IMR-90 (cell line): ENCODE data around the gene ZSCAN10. TPM values are rescaled to one million over a fixed set of nuclear protein-coding genes. Genes with fewer than 3 reads are reported as not detected.

Experiments
- ATAC-seq: fragments of 200-7000 bp; cut with Tn5 transposase; 2 replicates; pipeline ENCODE4 v1.9.1; 2020; ENCODE audit warnings: low read depth, mild to moderate bottlenecking, moderate library complexity
- BruUV-seq: library from RNA; stranded (reverse); fragments of 400-500 nt; replicated peaks from 2 replicates; lab custom pipeline; 2021; lab: Mats Ljungman, UMichigan
- CTCF ChIA-PET: fragments of 300-600 bp; formaldehyde crosslinking; extraction: SDS; loops from one replicate; lab custom pipeline; 2021; ENCODE audit warnings: antibody characterized with exemption; lab: Yijun Ruan, JAX
- POLR2A ChIA-PET: fragments of 300-600 bp; sonication (Branson Sonifier 250); formaldehyde crosslinking; loops from one replicate; lab custom pipeline; 2022; ENCODE audit warnings: antibody characterized with exemption; ENCODE audit not compliant: unreplicated experiment; lab: Charles Lee
- DNase-seq: peaks from one replicate; pipeline ENCODE4 v3.0.0; 2013
- H2AFZ ChIP-seq: replicated peaks from 2 replicates; pipeline ENCODE3; 2013; ENCODE audit warnings: low read length, mild to moderate bottlenecking; ENCODE audit not compliant: poor library complexity
- H2AK5ac ChIP-seq: 2 replicates; pipeline ENCODE4 v1.6.1; 2013; ENCODE audit warnings: low read depth, low read length, inconsistent platforms
- H2AK9ac ChIP-seq: replicated peaks from 2 replicates; pipeline ENCODE3; 2013; ENCODE audit warnings: mild to moderate bottlenecking, low read depth, low read length, moderate library complexity; ENCODE audit not compliant: poor library complexity
- H2BK120ac ChIP-seq: 2 replicates; pipeline ENCODE4 v1.6.1; 2013; ENCODE audit warnings: low read depth, low read length, inconsistent platforms
- H2BK15ac ChIP-seq: 3 replicates; pipeline ENCODE4 v1.6.1; 2013; ENCODE audit warnings: low read depth, low read length, inconsistent platforms
- H2BK20ac ChIP-seq: 2 replicates; pipeline ENCODE4 v1.6.1; 2013; ENCODE audit warnings: low read depth, mild to moderate bottlenecking, inconsistent platforms, low read length, moderate library complexity
- H2BK5ac ChIP-seq: 2 replicates; pipeline ENCODE4 v1.6.1; 2013; ENCODE audit warnings: mild to moderate bottlenecking, low read depth, low read length, inconsistent platforms; ENCODE audit not compliant: poor library complexity, severe bottlenecking
- H3K14ac ChIP-seq: replicated peaks from 2 replicates; pipeline ENCODE4 v1.6.1; 2013; ENCODE audit warnings: low read depth, low read length, inconsistent platforms
- H3K18ac ChIP-seq: 2 replicates; pipeline ENCODE4 v1.6.1; 2013; ENCODE audit warnings: low read depth, low read length, control low read depth
- H3K23ac ChIP-seq: 2 replicates; pipeline ENCODE4 v1.6.1; 2013; ENCODE audit warnings: low read depth, low read length, inconsistent platforms
- H3K27ac ChIP-seq: 2 replicates; pipeline ENCODE4 v1.5.1; 2013; ENCODE audit warnings: mild to moderate bottlenecking, control low read depth, low read length; ENCODE audit not compliant: insufficient read depth
- H3K27me3 ChIP-seq: 2 replicates; pipeline ENCODE4 v1.6.1; 2013; ENCODE audit warnings: low read length; ENCODE audit not compliant: control insufficient read depth, insufficient read depth
- H3K36me3 ChIP-seq: 2 replicates; pipeline ENCODE4 v1.6.1; 2013; ENCODE audit warnings: low read length, mixed read lengths; ENCODE audit not compliant: control insufficient read depth, insufficient read depth
- H3K4ac ChIP-seq: 2 replicates; pipeline ENCODE4 v1.6.1; 2013; ENCODE audit warnings: low read depth, low read length, inconsistent platforms
- H3K4me1 ChIP-seq: 2 replicates; pipeline ENCODE4 v1.6.1; 2013; ENCODE audit warnings: low read length, mixed read lengths; ENCODE audit not compliant: control insufficient read depth, insufficient read depth
- H3K4me2 ChIP-seq: 2 replicates; pipeline ENCODE4 v1.6.1; 2013; ENCODE audit warnings: low read depth, mild to moderate bottlenecking, control low read depth, low read length, moderate library complexity
- H3K4me3 ChIP-seq: 2 replicates; pipeline ENCODE4 v1.5.1; 2013; ENCODE audit warnings: low read depth, mild to moderate bottlenecking, control low read depth, low read length, moderate library complexity; ENCODE audit not compliant: insufficient read depth
- H3K56ac ChIP-seq: 2 replicates; pipeline ENCODE4 v1.6.1; 2013; ENCODE audit warnings: low read length, inconsistent platforms; ENCODE audit not compliant: insufficient read depth; ENCODE audit errors: extremely low read depth
- H3K79me1 ChIP-seq, 2 experiments: 2 replicates each; pipeline ENCODE4 v1.6.1; 2013; ENCODE audit warnings: low read length in 2 of 2, inconsistent platforms in 1 of 2, low read depth in 1 of 2
- H3K9ac ChIP-seq: 2 replicates; pipeline ENCODE4 v1.6.1; 2013; ENCODE audit warnings: low read depth, low read length, control low read depth
- H3K9me1 ChIP-seq: 2 replicates; pipeline ENCODE4 v1.6.1; 2013; ENCODE audit warnings: low read length, inconsistent platforms; ENCODE audit not compliant: insufficient read depth
- H3K9me3 ChIP-seq: 2 replicates; pipeline ENCODE4 v1.6.1; 2013; ENCODE audit warnings: low read length; ENCODE audit not compliant: control insufficient read depth, insufficient read depth
- H4K20me1 ChIP-seq: 2 replicates; pipeline ENCODE4 v1.6.1; 2013; ENCODE audit warnings: low read length, inconsistent platforms; ENCODE audit not compliant: insufficient read depth
- H4K5ac ChIP-seq: 2 replicates; pipeline ENCODE4 v1.6.1; 2013; ENCODE audit warnings: mild to moderate bottlenecking, low read depth, low read length, control low read depth
- H4K8ac ChIP-seq, 2 experiments: 2 replicates each; pipeline ENCODE4 v1.6.1; 2013; ENCODE audit warnings: low read depth in 2 of 2, low read length in 2 of 2, control low read depth in 1 of 2, inconsistent platforms in 1 of 2
- H4K91ac ChIP-seq: 2 replicates; pipeline ENCODE4 v1.6.1; 2013; ENCODE audit warnings: low read depth, low read length, inconsistent platforms; ENCODE audit not compliant: insufficient read depth
- CEBPB ChIP-seq: IDR thresholded peaks from 2 replicates; pipeline ENCODE4 v1.6.1; 2012; ENCODE audit warnings: low read depth, low read length, improper control_type of control experiment
- CHD1 ChIP-seq: IDR thresholded peaks from 2 replicates; pipeline ENCODE4 v1.6.1; 2012; ENCODE audit warnings: low read depth, low read length, improper control_type of control experiment
- ELK1 ChIP-seq: fragments of 150-350 bp; IDR thresholded peaks from 2 replicates; pipeline ENCODE4 v1.6.1; 2016; ENCODE audit warnings: low read depth, mild to moderate bottlenecking, low read length, moderate library complexity, borderline replicate concordance
- FOS ChIP-seq: fragments of 150-350 bp; IDR thresholded peaks from 2 replicates; pipeline ENCODE4 v1.6.1; 2016; ENCODE audit warnings: low read depth, low read length
- MAFK ChIP-seq: IDR thresholded peaks from 2 replicates; pipeline ENCODE4 v1.6.1; 2012; ENCODE audit warnings: low read depth, low read length, improper control_type of control experiment
- MAZ ChIP-seq: IDR thresholded peaks from 2 replicates; pipeline ENCODE4 v1.6.1; 2012; ENCODE audit warnings: low read depth, mild to moderate bottlenecking, low read length, improper control_type of control experiment, moderate library complexity, borderline replicate concordance
- MXI1 ChIP-seq: IDR thresholded peaks from 2 replicates; pipeline ENCODE4 v1.6.1; 2012; ENCODE audit warnings: low read depth, mild to moderate bottlenecking, low read length, moderate library complexity, borderline replicate concordance
- NFE2L2 ChIP-seq: fragments of 150-350 bp; IDR thresholded peaks from 2 replicates; pipeline ENCODE4 v1.6.1; 2016; ENCODE audit warnings: low read depth, mild to moderate bottlenecking, low read length
- POLR2A ChIP-seq: IDR thresholded peaks from 2 replicates; pipeline ENCODE4 v1.6.1; 2012; ENCODE audit warnings: mild to moderate bottlenecking, low read depth, low read length
- RAD21 ChIP-seq: IDR thresholded peaks from 2 replicates; pipeline ENCODE4 v1.6.1; 2012; ENCODE audit warnings: low read length, improper control_type of control experiment
- RCOR1 ChIP-seq: IDR thresholded peaks from 2 replicates; pipeline ENCODE4 v1.6.1; 2012; ENCODE audit warnings: mild to moderate bottlenecking, low read length, improper control_type of control experiment; ENCODE audit not compliant: insufficient replicate concordance
- RFX5 ChIP-seq: IDR thresholded peaks from 2 replicates; pipeline ENCODE4 v1.8.0; 2012; ENCODE audit warnings: low read depth, mild to moderate bottlenecking, low read length, moderate library complexity
- SMC3 ChIP-seq: fragments of 150-350 bp; IDR thresholded peaks from 2 replicates; pipeline ENCODE4 v1.6.1; 2016; ENCODE audit warnings: low read depth, mild to moderate bottlenecking, antibody characterized with exemption, low read length, moderate library complexity
- WGBS, 2 experiments: methylation state at CpG; one replicate each; pipeline versions ENCODE4 v1.1.5 to v1.1.7; 2013; ENCODE audit warnings: missing lambda C conversion rate in 2 of 2; ENCODE audit not compliant: insufficient read length in 1 of 2; ENCODE audit errors: extremely low coverage in 2 of 2; 5-methylcytosine and 5-hydroxymethylcytosine counted together
- dilution Hi-C: fragments of 300-500 bp; cut with HindIII; formaldehyde crosslinking; loops from one replicate; pipeline ENCODE4 v1.14.3; 2018; ENCODE audit warnings: low sequenced_read_pairs; ENCODE audit not compliant: unreplicated experiment
- in situ Hi-C: fragments of 300-500 bp; cut with MboI; formaldehyde crosslinking; loops from 3 replicates; pipeline ENCODE4 v1.14.3; 2019; ENCODE audit warnings: low sequenced_read_pairs, inconsistent platforms, mixed read lengths
- intact Hi-C: fragments of 100-400 bp; cut with micrococcal nuclease; formaldehyde crosslinking; loops from 2 replicates; pipeline ENCODE4 v1.10.0; 2022
- polyA plus RNA-seq, 3 experiments: library from polyadenylated mRNA; depleted of rRNA; stranded (reverse); fragments of >200 nt; gene quantifications; 2 replicates each; pipeline ENCODE4 v1.2.3, GENCODE V29; 2012; ENCODE audit warnings: low replicate concordance in 1 of 3
- total RNA-seq: library from RNA; depleted of rRNA; stranded (reverse); fragments of >200 nt; gene quantifications from 2 replicates; pipeline ENCODE4 v1.2.3, GENCODE V29; 2012
- TF ChIP-seq, protein P1 (sequence below): conservative IDR thresholded peaks from 2 replicates; pipeline ENCODE4 v1.5.1; 2012; ENCODE audit warnings: mild to moderate bottlenecking, low read depth, low read length, improper control_type of control experiment
- TF ChIP-seq, protein P2 (sequence below): fragments of 150-350 bp; IDR thresholded peaks from 2 replicates; pipeline ENCODE4 v1.6.1; 2017; ENCODE audit warnings: mild to moderate bottlenecking, antibody characterized with exemption, low read length, low read depth

The ZSCAN10 gene
- total and polyA plus RNA-seq, 2 of the 4 experiments (the other 2 are of a cell fraction): not detected

DNA sequence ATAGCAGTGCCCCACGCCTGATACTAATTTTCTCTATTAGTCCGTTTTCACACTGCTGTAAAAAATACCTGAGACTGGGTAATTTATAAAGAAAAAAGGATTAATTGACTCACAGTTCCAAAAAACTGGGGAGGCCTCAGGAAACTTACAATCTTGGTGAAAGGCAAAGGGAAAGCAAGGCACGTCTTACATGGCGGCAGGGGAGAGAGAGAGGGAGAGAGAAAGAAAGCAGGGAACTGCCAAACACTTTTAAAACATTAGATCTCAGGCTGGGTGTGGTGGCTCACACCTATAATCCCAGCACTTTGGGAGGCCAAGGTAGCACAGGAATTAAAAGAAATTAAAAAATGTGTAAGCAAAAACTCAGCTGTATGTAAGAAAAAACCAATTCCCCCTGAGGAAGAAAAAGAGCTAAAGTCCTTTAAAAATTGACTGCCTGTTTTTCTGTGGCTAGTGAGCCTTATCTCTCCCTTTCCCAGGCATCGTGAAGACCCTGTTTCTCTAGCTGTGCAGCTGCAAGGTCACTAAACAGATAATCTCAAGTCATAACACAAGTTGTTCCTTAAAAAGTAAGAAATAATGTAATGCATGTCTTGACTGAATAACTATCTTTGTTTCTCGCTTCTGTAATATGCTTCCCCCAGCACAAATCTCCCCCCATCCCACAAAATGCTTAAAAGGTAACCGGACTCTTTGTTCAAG is 14.0 kb downstream of the ZSCAN10 start:
- dilution Hi-C loops: no loop called here
- Histone ChIP-seq H4K20me1 (no peaks in the 10 kb centered on the region), H4K5ac (no peak overlapping the region), H2BK120ac (no peak overlapping the region), H3K36me3 (no peaks in the 10 kb centered on the region), H3K18ac (no peak overlapping the region), H4K8ac (no peak overlapping the region), H2AK5ac (no peak overlapping the region), H3K9ac (no peak overlapping the region), H3K27ac (no peak overlapping the region), H3K9me1 (no peaks in the 10 kb centered on the region), H4K91ac (no peak overlapping the region), H3K9me3 (no peaks in the 10 kb centered on the region), H2BK15ac (no peak overlapping the region), H2BK5ac (no peak overlapping the region), H3K56ac (no peak overlapping the region), H3K4me2 (no peak overlapping the region), H2AFZ (no peak overlapping the region), H2AK9ac (no peak overlapping the region), H3K27me3 (peaks cover 14% of the 10 kb centered on the region), H3K14ac (no peak overlapping the region), H3K4me1 (no peaks in the 10 kb centered on the region), H3K23ac (no peak overlapping the region), H3K4ac (no peak overlapping the region), H2BK20ac (no peak overlapping the region), H3K79me1 (no peaks in the 10 kb centered on the region), H3K4me3 (no peak overlapping the region)
- no CpG with 5 or more reads among the region's 7 CpGs for WGBS, 2 experiments
- no TSS peak for BruUV-seq
- intact Hi-C loops: no loop called here
- no peak for TF ChIP-seq CHD1
- TF ChIP-seq RCOR1: no peak
- no peak for TF ChIP-seq MXI1
- no peak for TF ChIP-seq CEBPB
- TF ChIP-seq, protein P1, sequence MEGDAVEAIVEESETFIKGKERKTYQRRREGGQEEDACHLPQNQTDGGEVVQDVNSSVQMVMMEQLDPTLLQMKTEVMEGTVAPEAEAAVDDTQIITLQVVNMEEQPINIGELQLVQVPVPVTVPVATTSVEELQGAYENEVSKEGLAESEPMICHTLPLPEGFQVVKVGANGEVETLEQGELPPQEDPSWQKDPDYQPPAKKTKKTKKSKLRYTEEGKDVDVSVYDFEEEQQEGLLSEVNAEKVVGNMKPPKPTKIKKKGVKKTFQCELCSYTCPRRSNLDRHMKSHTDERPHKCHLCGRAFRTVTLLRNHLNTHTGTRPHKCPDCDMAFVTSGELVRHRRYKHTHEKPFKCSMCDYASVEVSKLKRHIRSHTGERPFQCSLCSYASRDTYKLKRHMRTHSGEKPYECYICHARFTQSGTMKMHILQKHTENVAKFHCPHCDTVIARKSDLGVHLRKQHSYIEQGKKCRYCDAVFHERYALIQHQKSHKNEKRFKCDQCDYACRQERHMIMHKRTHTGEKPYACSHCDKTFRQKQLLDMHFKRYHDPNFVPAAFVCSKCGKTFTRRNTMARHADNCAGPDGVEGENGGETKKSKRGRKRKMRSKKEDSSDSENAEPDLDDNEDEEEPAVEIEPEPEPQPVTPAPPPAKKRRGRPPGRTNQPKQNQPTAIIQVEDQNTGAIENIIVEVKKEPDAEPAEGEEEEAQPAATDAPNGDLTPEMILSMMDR: no peak
- no peak for TF ChIP-seq NFE2L2
- TF ChIP-seq, protein P2, sequence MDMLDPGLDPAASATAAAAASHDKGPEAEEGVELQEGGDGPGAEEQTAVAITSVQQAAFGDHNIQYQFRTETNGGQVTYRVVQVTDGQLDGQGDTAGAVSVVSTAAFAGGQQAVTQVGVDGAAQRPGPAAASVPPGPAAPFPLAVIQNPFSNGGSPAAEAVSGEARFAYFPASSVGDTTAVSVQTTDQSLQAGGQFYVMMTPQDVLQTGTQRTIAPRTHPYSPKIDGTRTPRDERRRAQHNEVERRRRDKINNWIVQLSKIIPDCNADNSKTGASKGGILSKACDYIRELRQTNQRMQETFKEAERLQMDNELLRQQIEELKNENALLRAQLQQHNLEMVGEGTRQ: no peak
- TF ChIP-seq MAZ: no peak
- no peak for TF ChIP-seq RFX5
- TF ChIP-seq ELK1: no peak
- no peak for TF ChIP-seq FOS
- no peak for TF ChIP-seq SMC3
- no peak for TF ChIP-seq POLR2A
- no peak for TF ChIP-seq MAFK
- no peak for TF ChIP-seq RAD21
- ChIA-PET POLR2A (no interaction called here), CTCF (no interaction called here)
- ATAC-seq (no peak), DNase-seq (no peak)
- in situ Hi-C loops: no loop called here
